Head of caudate nucleus (tissue), 42 donors: ENCODE results near the gene PRKAA2.
"Not testable (repeated sequence)": the region's sequence is repeated elsewhere in the genome, so short reads cannot be mapped to it uniquely, and the experiment has no call there.

Experiments
- DNase-seq, 42 donors: peaks; one replicate each; pipeline versions ENCODE4 v3.0.0 to v3.0.0-alpha.2; 2020 to 2021; ENCODE audit warnings: mixed read lengths in 7 of 42
- intact Hi-C: fragments of 100-400 bp; cut with DNase I; formaldehyde crosslinking; loops from one replicate; pipeline ENCODE4 v1.15.0; 2022

PRKAA2 gene

DNA sequence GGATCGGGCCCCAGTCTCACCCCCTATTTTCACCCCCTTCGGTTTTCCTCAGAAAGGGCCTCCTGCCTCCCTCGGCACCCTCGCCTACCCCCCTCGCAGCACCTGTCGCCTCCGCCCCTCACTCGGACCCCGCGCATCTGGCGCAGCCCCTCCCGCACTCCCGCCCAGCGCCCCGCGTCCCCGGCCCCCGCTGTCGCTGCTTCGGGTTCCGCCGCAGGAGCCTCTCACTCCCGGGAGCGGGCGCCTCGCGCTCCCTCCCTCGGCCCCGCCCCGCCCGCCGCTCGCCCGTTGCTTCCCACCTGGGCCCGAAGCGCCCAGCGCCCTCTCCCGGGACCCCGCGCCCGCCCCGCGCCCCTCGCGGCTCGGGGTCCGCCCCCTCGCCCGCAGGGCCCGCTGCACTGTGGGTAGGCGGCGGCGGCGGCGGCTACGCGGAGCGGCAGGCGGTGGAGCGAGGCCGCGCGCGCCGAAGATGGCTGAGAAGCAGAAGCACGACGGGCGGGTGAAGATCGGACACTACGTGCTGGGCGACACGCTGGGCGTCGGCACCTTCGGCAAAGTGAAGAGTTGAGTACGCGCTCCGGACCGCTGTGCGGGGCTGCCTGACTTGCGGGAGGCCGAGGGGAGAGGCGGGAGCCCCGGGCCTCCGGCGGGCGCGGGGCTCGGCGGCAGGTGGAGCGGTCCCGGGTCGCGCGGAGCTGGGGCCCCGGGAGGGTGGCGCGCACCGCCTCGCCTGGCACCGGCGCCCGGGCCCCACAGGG is at the start of gene PRKAA2:
Gene PRKAA2 (plus strand): TSS at position 396 of the 758 bp plus-strand sequence. CDS start 74 bp downstream, at position 470.
- peak in 40 of 42 donors; percentile 27 to 83 (median 62) for DNase-seq
- intact Hi-C loops: no loop called here

- DNase-seq, intact Hi-C loops: not testable (repeated sequence)
These were observed 49.5 kb upstream of the PRKAA2 start for GRCh38 chr1:56595397-56596191.

- intact Hi-C loops, DNase-seq: not testable (repeated sequence)
These were observed 35.0 kb upstream of the PRKAA2 start for GRCh38 chr1:56610097-56610496.

- DNase-seq, intact Hi-C loops: not testable (repeated sequence)
These were observed 34.3 kb upstream of the PRKAA2 start for GRCh38 chr1:56610770-56611169.

- DNase-seq: no peak
- intact Hi-C loops: no loop called here
These were observed 28.0 kb upstream of the PRKAA2 start for GRCh38 chr1:56617141-56617540.

DNA sequence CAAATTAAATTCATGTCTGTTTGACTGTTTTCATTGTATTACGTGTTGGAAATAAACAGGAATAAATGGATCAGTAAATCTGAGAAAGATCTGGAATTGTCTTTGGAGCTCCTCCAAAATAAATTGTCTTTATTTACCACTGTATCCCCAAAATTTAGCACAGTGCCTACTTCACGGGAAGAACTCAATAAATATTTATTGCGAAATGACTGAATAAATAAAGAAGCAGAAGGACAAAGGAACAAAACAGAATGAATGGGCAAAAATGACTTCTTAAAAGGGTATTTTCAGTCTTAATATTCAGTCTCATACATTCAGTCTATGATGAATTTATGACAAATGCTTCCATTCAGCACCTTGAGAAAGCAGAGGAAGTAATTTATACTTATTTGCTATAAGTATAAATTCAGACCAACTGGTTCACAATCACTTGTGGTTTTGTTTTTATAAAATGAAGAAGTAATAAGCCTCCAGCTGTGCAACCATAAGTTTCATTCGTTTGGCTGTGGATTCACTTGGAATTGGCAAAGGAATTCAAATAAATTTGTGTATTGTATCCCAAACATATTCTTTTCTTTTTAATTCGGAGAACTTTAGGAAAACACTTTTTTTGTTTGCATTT is 19.2 kb upstream of the PRKAA2 start:
- no peak for DNase-seq

GRCh38 chr1:56626546-56626945 is 18.6 kb upstream of the PRKAA2 start:
- intact Hi-C loops: no loop called here
- no peak for DNase-seq

More for the DNA sequence above, 19.2 kb upstream of the PRKAA2 start:
- intact Hi-C loops: no loop called here

GRCh38 chr1:56627019-56627635 is 18.0 kb upstream of the PRKAA2 start:
- intact Hi-C loops: no loop called here
- no peak for DNase-seq

DNA sequence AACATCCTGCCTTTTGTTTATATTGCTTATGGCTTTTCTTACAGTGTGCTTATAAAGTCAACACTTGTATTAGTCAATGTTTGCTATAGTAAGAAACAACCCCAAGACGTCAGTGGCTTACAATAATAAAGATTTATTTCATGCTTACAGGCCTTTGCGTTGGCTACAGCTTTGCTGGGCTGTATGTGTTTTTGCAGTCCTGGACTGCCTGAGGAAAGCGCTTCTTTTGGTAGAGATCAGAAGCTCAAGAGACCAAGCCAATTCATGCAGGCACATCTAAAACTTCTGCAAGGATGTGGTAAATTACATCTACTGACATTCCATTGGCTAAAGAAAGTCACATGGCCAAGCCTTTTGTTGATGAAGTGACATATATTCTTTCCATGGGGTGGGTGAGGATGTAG is 17.5 kb upstream of the PRKAA2 start:
- DNase-seq: no peak
- intact Hi-C loops: no loop called here

DNA sequence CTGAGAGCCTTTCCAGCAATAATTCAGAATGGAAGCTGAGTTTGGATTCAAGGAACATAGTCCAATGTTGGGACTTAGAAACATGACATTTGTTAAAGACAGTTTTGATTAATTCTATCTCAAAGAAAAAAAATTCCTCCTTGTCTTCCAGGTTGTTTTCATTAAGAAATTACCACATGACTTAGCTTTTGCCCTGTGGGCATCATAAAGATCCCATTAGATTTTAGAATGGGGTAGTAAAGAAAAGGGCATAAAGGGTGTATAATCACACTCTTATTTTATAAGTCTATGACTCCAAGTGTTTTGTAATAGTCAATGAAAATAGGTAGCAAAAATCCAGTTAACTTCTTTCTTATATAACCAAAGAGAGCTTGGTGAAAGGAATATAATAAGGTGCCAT is 14.3 kb upstream of the PRKAA2 start:
- no peak for DNase-seq
- intact Hi-C loops: no loop called here

DNA sequence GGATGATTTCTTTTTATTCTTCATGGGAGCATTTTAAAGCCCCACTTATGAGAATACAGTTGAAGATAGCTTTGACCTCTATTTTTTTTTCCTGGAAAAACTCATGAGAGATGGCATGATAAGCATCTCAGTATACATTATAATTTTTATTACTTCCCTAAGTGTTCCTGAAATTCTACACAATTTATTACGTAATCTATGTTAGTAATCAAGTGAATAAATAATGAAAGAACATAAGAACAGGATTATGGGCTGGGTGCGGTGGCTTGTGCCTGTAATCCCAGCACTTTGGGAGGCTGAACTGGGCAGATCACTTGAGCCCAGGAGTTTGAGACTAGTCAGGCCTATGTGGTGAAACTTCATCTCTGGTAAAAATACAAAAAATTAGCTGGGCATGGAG is 13.2 kb upstream of the PRKAA2 start:
- DNase-seq: no peak
- intact Hi-C loops: no loop called here

DNA sequence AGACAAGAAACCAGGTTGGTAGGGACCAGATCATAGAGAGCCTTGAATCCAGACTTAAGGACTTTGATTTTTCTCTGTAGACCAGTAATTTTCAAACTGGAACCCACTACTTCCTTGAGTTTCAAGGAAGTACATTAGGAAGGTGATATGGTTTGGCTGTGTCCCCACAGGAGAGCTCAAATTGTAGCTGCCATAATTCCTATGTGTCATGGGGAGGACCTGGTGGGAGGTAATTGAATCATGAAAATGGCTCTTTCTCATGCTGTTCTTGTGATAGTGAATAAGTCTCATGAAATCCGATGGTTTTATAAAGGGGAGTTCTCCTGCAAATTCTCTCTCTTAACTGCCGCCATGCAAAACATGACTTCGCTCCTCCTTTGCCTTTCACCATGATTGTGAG is 10.1 kb upstream of the PRKAA2 start:
- intact Hi-C loops: no loop called here
- no peak for DNase-seq

DNA sequence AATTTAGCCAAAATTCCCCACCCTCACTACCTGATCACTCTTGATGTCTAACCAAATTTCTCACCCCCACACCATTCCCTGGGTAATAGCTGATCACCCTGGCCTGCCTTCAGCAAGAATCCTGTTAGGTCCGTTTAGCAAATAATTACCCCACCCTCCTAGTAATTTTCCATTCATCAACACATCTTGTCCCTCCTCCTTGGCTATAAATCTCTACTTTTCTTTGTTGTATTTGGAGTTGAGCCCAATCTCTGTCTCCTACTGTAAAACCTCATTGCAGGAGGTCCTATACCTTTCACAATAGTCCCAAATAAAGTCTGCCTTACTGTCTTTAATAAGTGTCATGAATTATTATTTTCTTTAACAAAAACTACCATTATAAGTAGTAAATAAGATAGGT is 6.9 kb upstream of the PRKAA2 start:
- DNase-seq: no peak
- intact Hi-C loops: no loop called here

GRCh38 chr1:56639211-56639610 is 5.9 kb upstream of the PRKAA2 start:
- DNase-seq: no peak
- intact Hi-C loops: no loop called here

GRCh38 chr1:56643661-56644060 is 1.5 kb upstream of the PRKAA2 start:
- DNase-seq: no peak
- intact Hi-C loops: no loop called here

DNA sequence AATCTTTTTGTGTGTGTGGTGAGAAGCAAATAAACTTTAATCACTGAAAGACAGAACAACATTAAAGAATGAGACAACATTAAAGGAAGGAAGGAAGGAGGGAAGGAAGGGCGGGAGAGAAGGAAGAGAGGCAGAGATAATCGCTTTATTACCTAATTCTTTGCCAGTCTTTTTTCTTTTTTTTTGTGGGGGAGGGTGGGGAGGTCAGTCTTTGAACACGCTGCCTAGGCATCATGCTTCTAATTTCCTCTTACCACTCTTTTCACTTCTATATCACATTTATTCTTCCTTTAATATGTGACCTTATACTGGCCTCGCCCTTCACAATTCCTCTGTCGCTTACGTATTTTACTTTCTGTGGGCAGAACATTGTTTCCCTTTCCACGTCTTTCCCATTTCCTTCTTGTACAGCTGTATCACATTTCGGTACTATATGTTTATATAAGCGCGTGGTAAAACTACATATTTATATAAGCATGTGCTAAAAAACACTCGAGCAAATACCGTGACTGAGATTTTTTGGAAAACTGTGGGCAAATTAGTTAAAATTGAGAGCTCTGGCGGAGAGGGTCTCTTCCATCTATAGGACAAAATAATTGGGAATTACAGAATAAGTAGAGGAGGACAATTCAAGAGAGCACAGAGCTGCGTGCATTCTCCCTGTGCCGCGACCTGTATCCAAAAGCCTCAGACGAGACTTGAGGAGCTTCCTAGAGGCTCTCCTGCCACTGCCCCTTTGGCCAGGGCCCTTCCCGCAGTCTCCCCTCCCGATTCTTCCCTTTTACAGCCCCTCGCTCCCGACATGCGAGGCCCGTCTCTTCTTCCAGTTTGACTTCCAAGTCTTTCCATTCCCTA is 823 bp upstream of the PRKAA2 start:
- peak in 18 of 42 donors; percentile 1 to 43 (median 17) for DNase-seq
- intact Hi-C loops: no loop called here

DNA sequence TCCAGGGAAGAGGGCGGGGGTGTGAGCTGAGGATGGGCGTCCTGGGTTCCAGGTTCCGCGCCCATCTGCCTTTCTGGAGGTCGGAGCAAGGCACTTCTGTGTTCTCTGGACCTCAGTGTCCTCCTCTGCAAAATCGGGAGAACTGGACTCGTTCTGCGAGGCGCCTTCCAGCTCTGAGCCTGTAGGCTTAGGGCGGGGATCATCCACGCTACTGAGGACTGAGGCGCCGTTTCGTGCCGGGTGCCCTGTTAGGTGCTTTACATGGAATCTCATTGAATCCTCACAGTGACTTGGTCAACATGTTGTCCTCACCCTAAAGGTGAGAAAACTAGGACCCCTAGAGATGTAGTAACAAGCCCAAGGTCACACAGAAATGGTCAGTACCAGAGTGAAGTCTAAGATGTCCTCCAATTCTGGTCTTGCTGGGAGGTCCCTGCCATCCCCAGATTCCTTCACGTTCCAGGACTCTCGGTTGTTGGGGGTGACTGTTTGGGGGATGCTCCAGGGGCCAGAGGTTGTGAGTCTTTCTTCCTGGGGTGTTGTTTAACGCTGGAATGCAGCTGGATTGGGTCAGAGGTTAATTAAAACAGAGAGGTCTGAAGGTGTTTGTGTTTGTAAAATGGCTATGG is 677 bp downstream of the PRKAA2 start:
- peak in 38 of 42 donors; percentile 2 to 66 (median 33) for DNase-seq
- intact Hi-C loops: no loop called here

- DNase-seq: no peak
- intact Hi-C loops: no loop called here
These were observed 1.5 kb downstream of the PRKAA2 start for GRCh38 chr1:56646611-56647010.
